Colonic mucosa (tissue), 4 donors: ENCODE measurements around the gene EVL. TPM values are rescaled to one million over a fixed set of nuclear protein-coding genes. Genes with fewer than 3 reads are reported as not detected.
A peak's percentile ranks its signal among the peaks of the same experiment; 100 is the strongest.

Experiments used
- DNase-seq: peaks from one replicate; pipeline ENCODE4 v3.0.0-alpha.2; 2020
- H3K27ac ChIP-seq: fragments of 200-600 bp; one replicate; pipeline ENCODE4 v1.8.0; 2021
- H3K27me3 ChIP-seq: fragments of 200-600 bp; one replicate; pipeline ENCODE4 v1.8.0; 2021
- H3K36me3 ChIP-seq: fragments of 200-600 bp; one replicate; pipeline ENCODE4 v1.8.0; 2021
- H3K4me1 ChIP-seq: fragments of 200-600 bp; one replicate; pipeline ENCODE4 v1.8.0; 2021; ENCODE audit warnings: mild to moderate bottlenecking
- H3K4me3 ChIP-seq: fragments of 200-600 bp; one replicate; pipeline ENCODE4 v1.8.0; 2021
- H3K9ac ChIP-seq, 2 donors: one replicate each; pipeline ENCODE4 v1.7.0; 2013; ENCODE audit warnings: control low read depth in 2 of 2, low read depth in 2 of 2, low read length in 2 of 2
- H3K9me3 ChIP-seq: fragments of 200-600 bp; one replicate; pipeline ENCODE4 v1.8.0; 2021
- CTCF ChIP-seq: fragments of 200-600 bp; IDR thresholded peaks from one replicate; pipeline ENCODE4 v1.8.0; 2022; ENCODE audit warnings: antibody characterized with exemption, mild to moderate bottlenecking
- intact Hi-C: fragments of 100-400 bp; cut with DNase I; formaldehyde crosslinking; loops from one replicate; pipeline ENCODE4 v1.14.1; 2022
- total RNA-seq, 2 donors: library from RNA; stranded (reverse); fragmentation: NEBNext Ultra II Directional in 1 of 2; extraction: Animal tissue kit (Norgen Biotek cat#: 25700) in 1 of 2; gene quantifications; one replicate each; pipeline ENCODE4 v1.2.1, GENCODE V29; 2021
- donor health status: healthy.
- donor health status: DM: no; HTN: no; CAD: no.
- donor health status: DM: no; HTN: no; CAD: no.

The EVL gene
- total RNA-seq, 2 donors from 2014 or later, result 13.7 to 15.4 TPM

GRCh38 chr14:100122481-100123223 is 57.4 kb downstream of the EVL start:
- Histone ChIP-seq H3K9ac (no peak overlapping the region), H3K4me3 (no peak overlapping the region), H3K4me1 (no peaks in the 10 kb centered on the region), H3K9me3 (no peaks in the 10 kb centered on the region), H3K27ac (no peak overlapping the region), H3K27me3 (no peaks in the 10 kb centered on the region), H3K36me3 (no peaks in the 10 kb centered on the region)
- no peak for DNase-seq
- TF ChIP-seq CTCF, result no peak
- intact Hi-C loops, result loop anchor here (5.0 kb wide), 1 partner anchor 70 kb away; no protein-coding TSS in a partner anchor

GRCh38 chr14:100123618-100124017 is 58.4 kb downstream of the EVL start:
- intact Hi-C loops, result loop anchor here (5.0 kb wide), 1 partner anchor 69 kb away; no protein-coding TSS in a partner anchor
- Histone ChIP-seq H3K27me3 (no peaks in the 10 kb centered on the region), H3K4me1 (no peaks in the 10 kb centered on the region), H3K4me3 (no peak overlapping the region), H3K9me3 (no peaks in the 10 kb centered on the region), H3K36me3 (no peaks in the 10 kb centered on the region), H3K9ac (no peak overlapping the region), H3K27ac (no peak overlapping the region)
- DNase-seq, result no peak
- no peak for TF ChIP-seq CTCF

GRCh38 chr14:100124551-100125088 is 59.4 kb downstream of the EVL start:
- peak; percentile 18 for TF ChIP-seq CTCF
- H3K9me3 ChIP-seq, result no peaks in the 10 kb centered on the region
- H3K9ac ChIP-seq, result no peak overlapping the region
- H3K27me3 ChIP-seq, result no peaks in the 10 kb centered on the region
- no peaks in the 10 kb centered on the region for H3K36me3 ChIP-seq
- intact Hi-C loops, result loop anchor here (5.0 kb wide), 1 partner anchor 68 kb away; no protein-coding TSS in a partner anchor
- no peaks in the 10 kb centered on the region for H3K4me1 ChIP-seq
- DNase-seq, result no peak
- no peak overlapping the region for H3K4me3 ChIP-seq
- no peak overlapping the region for H3K27ac ChIP-seq

GRCh38 chr14:100126401-100126800 is 61.2 kb downstream of the EVL start:
- Histone ChIP-seq H3K36me3 (no peaks in the 10 kb centered on the region), H3K4me1 (no peaks in the 10 kb centered on the region), H3K27me3 (no peaks in the 10 kb centered on the region), H3K9me3 (no peaks in the 10 kb centered on the region), H3K4me3 (no peak overlapping the region), H3K27ac (no peak overlapping the region), H3K9ac (no peak overlapping the region)
- no peak for DNase-seq
- no peak for TF ChIP-seq CTCF
- intact Hi-C loops, result no loop called here

- no peak for DNase-seq
- no peak overlapping the region for H3K4me3 ChIP-seq
- H3K9me3 ChIP-seq, result no peaks in the 10 kb centered on the region
- no peaks in the 10 kb centered on the region for H3K4me1 ChIP-seq
- no peaks in the 10 kb centered on the region for H3K27me3 ChIP-seq
- no peaks in the 10 kb centered on the region for H3K36me3 ChIP-seq
- TF ChIP-seq CTCF, result no peak
- no peak overlapping the region for H3K9ac ChIP-seq
- H3K27ac ChIP-seq, result no peak overlapping the region
- intact Hi-C loops, result no loop called here
Measured at GRCh38 chr14:100127853-100128455, 62.7 kb downstream of the EVL start.
